Hepatocyte (in vitro differentiated cells): ENCODE measurements around the gene MND1.

Experiments used
- CTCF ChIP-seq: fragments of 200-600 bp; sonication (generic); IDR thresholded peaks from 2 replicates; pipeline ENCODE4 v1.5.1; 2016; ENCODE audit warnings: antibody characterized with exemption, mild to moderate bottlenecking; ENCODE audit not compliant: poor library complexity
- EZH2phosphoT487 ChIP-seq: fragments of 200-600 bp; sonication (generic); IDR thresholded peaks from one replicate; pipeline ENCODE4 v1.6.1; 2018; ENCODE audit warnings: antibody characterized with exemption, mild to moderate bottlenecking, low read depth, moderate library complexity; ENCODE audit not compliant: unreplicated experiment, severe bottlenecking

- TF ChIP-seq CTCF (no peak), EZH2phosphoT487 (no peak)
Measured at GRCh38 chr4:153408932-153409331, 64.4 kb downstream of the MND1 start.
